GM19240 (cell line): ENCODE results near the gene ARHGAP36.

Source experiments
- DNase-seq: peaks from one replicate; pipeline ENCODE4 v3.0.0; 2011; ENCODE audit warnings: low spot score; ENCODE audit not compliant: insufficient read length

Gene ARHGAP36

GRCh38 chrX:131058136-131058868 lies at the start of gene ARHGAP36:
Gene ARHGAP36 (plus strand): TSS chrX:131058346. CDS start chrX:131081666, 23,320 bp downstream.
- no peak for DNase-seq

GRCh38 chrX:131010186-131010585 lies 48.0 kb upstream of the ARHGAP36 start:
- DNase-seq = no peak

DNA sequence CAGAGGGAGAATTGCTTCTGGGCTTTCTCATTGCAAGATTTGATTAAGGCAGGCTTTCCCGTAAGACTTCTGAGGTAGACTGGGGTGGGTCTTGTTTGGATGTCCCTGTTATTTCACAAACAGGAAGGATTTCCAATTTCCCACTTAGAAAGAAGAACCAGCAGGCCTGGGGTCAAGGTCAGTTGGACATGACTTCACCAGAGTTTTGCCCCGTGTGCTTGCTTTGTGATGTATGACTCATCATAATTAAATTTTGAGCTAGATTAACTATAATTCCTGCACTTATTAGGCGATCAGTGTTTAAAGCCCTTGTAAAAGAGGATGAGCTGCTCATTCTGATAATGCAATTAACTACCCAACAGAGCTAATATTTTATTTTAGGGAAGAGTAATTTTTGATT lies 32.8 kb upstream of the ARHGAP36 start:
- no peak for DNase-seq

DNA sequence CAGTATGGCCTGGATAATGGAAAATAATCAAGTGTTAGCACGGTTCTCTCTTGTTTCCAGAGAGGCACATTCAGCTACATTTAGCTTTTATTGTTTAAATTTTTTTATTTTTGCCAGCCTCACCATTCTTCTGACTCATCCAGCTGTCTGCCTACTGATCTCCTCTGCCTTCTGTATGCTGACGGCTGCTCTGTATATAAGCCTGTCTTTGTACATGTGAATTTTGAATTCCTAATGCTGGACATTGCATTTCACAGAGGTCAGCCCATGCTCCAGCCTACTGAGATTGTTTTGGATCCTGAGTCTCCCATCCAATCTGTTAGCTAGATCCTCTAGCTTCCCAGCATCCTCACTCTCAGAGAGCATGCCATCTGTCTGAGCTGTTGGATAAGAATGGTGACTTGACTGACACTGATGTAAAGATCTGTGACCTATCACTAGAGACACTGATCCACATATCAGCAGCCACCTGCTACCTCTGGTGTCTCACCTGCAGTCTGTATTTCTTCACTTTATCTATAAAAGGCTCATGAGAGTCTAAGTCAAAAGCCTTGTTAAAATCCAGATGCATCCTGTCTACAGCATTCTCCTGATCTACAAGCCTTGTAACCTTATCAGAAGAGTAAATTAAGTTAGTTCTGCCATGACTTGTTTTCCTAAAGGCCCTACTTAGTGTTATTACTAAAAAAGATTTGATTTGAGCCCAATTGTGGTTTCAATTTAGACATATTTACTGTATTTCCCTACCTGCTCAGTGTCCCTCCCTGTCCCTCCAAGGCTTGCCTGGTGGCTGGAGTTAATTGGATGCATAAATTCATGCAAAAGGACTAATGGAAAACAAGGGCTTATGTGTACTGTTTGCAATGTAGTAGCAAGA lies 25.6 kb upstream of the ARHGAP36 start:
- DNase-seq = no peak

DNA sequence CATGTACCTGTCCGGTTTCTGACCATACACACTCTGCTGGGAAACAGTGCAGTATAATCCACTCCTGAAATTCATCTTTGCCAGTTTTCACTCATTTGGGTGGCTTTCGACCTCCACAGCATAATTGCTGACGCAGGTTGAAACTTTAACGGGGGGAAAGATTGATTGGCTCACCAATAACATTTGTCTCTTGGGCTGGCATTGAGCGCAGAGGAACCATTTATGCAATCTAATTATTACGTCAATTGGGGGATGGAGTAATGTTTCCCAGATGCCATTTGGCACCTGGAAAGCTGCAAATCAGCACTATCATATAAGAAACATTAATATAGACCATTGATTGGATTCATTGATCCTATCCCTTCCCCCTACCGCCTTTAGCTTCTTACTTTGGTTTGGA lies 24.1 kb upstream of the ARHGAP36 start:
- DNase-seq = no peak

GRCh38 chrX:131040781-131041180 lies 17.4 kb upstream of the ARHGAP36 start:
- no peak for DNase-seq

DNA sequence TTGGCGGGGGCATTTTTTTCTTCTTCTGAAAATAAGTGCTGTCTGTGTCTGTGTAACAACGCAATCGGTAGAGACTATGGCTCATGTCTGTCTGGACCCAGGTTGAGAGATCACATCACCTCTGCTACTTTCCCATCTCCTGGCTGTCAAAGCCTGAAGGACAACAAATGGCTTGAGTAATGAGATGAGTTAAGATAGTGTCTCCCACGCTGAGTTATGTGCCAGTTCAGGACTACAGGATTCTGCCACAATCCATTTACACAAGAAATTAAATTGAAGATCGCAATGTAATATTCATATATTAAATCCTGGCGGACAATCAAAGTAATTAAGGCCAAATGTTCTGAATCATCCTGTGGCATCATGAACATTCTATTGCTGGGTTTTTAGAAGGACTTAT lies 16.5 kb upstream of the ARHGAP36 start:
- DNase-seq = no peak

GRCh38 chrX:131045726-131046125 lies 12.4 kb upstream of the ARHGAP36 start:
- no peak for DNase-seq

- no peak for DNase-seq
Measured at GRCh38 chrX:131046596-131046995, 11.6 kb upstream of the ARHGAP36 start.

DNA sequence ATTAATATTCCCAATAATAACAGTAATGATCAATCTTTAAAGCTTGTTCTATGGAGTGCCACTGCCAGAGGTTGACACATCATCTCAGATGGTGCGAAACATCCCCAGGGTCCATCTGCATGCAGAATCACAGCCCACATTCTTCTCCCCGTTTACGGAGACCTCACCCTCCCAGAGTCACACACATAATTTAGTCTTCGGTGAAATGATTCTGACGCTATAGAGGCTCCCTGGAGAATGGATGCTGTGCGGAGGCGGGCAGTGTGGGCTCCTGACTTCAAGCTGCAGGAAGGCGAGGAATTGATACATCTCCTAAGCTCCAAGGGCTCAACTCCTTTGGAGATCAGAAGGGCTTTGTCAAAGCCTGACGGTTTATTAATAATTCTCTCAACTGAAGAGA lies 11.0 kb upstream of the ARHGAP36 start:
- DNase-seq = no peak

- no peak for DNase-seq
Measured at GRCh38 chrX:131053076-131053475, 5.1 kb upstream of the ARHGAP36 start.

- no peak for DNase-seq
Measured at GRCh38 chrX:131054906-131055305, 3.2 kb upstream of the ARHGAP36 start.

GRCh38 chrX:131057706-131058105 lies 440 bp upstream of the ARHGAP36 start:
- DNase-seq = no peak

- no peak for DNase-seq
Measured at GRCh38 chrX:131059246-131059645, 1.1 kb downstream of the ARHGAP36 start.

DNA sequence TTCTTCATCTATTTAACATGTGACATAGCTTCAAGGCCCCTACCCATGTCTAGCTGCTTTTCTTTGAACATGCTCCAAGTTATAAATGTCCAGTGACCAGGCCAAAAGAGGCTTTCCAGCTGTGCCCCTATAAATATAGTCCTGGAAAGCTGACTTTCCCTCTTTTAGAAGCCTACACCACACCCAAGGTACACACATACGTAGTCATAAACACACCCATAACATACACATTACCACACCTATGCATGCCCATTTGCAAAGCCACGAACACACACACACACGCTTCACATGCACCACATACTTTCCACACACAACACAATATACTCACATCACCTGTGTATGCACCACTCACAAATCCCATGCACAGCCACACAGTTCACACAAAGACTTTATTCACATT lies 2.0 kb downstream of the ARHGAP36 start:
- DNase-seq = no peak

- no peak for DNase-seq
Measured at GRCh38 chrX:131061306-131061705, 3.2 kb downstream of the ARHGAP36 start.

- DNase-seq = no peak
Measured at GRCh38 chrX:131063613-131064012, 5.5 kb downstream of the ARHGAP36 start.

DNA sequence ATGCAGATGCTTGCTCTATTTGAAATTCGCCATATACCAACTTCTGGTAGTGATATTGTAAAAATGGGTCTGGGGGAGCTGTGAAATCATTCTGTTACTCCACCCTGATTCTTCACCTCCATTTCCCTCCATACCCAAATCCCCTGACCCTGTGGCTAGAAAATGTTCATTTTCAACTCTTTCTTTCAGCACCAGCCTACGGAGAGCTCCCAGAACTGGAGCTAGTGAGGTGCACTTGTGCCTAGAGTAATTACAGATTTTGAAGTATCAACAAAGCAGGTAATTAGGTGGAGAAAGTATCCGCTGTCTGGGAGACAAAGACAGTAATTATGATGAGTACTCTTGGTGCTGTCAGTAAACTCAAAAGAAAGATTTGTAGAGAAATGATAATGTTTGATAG lies 8.1 kb downstream of the ARHGAP36 start:
- DNase-seq = no peak

DNA sequence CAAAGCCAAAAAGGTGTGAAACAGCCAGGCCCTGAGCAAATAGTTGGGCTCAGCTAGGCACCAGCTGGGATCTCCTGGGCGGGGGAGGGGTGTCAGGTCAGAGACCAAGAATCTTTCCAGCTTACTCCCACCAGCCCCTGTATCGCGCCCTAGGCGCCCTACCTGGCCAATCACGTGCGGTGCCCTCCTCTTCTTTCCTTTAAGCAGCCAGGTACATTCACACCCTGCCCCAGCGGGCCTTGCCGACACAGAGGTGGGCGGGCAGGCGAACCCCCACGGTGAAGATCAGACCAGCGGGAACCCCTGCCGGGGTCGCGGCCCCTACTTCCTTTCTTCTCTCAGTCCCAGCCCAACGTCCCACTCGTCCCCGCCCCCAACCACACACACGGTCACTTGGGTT lies 9.1 kb downstream of the ARHGAP36 start:
- DNase-seq = no peak

DNA sequence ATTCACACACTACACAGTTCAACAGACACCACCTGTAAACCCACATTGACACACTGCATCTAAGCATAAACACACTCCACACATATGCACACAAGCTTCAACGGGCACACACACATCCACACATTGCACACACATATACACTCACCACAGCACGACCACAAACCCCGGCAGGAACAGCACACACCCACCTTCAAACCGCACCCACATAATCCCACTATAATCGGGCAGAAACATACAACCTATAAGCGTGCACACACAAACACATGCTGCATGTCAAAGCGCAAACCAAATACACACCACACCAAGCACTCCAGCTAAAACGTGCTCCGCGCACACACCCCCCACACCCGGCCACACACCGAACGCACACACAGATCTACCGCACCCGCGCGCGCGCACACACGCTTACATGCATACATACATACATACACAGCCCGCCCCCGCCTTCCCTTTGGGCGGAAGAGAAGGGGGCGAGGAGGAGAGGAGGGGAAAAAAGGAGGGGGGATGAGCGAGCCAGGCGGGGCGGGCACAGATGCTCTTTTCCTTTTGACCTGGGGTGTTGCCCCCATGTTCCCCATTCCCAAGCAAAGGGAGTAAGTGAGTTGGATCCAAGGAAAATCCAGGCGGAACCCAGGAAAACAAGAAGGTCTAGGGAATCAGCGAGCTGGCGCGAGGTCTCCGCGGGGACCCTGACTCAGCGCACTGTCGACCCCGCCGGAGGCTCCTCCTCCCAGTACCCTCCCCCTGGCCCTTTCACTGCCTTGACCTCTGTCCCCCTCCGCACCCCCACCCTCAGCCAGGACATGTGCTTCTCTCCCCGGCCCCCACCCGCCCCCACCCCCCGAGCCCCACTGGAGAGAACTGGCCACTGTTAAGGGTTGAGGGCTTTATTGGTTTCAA lies 9.9 kb downstream of the ARHGAP36 start:
- DNase-seq = no peak

- no peak for DNase-seq
Measured at GRCh38 chrX:131068945-131069719, 11.0 kb downstream of the ARHGAP36 start.
